ENCODE measurements around the gene SCRN1. TPM values are rescaled to one million over a fixed set of nuclear protein-coding genes. Genes with fewer than 3 reads are reported as not detected.
"Not testable (repeated sequence)": the region's sequence is repeated elsewhere in the genome, so short reads cannot be mapped to it uniquely, and the experiment has no call there.

Gene SCRN1
- total RNA-seq, 4 donors from 2014 or later, result 1.8 to 3.8 (median 2.7) TPM

GRCh38 chr7:29968683-29969395 is 20.8 kb downstream of the SCRN1 start:
- H3K36me3 ChIP-seq, result no peaks in the 10 kb centered on the region
- in situ Hi-C loops (cut with MboI; ENCODE audit: low sequenced_read_pairs in 4 of 4) (no loop called here), intact Hi-C loops (cut with DNase I; ENCODE audit: low total_unique reads) (no loop called here)
- H3K27ac ChIP-seq, result no peak overlapping the region
- no peak overlapping the region for H3K4me3 ChIP-seq
- H3K27me3 ChIP-seq, result no peaks in the 10 kb centered on the region
- no peak for TF ChIP-seq POLR2A (IDR thresholded peaks at IDR 0.05)
- TF ChIP-seq, protein P1, sequence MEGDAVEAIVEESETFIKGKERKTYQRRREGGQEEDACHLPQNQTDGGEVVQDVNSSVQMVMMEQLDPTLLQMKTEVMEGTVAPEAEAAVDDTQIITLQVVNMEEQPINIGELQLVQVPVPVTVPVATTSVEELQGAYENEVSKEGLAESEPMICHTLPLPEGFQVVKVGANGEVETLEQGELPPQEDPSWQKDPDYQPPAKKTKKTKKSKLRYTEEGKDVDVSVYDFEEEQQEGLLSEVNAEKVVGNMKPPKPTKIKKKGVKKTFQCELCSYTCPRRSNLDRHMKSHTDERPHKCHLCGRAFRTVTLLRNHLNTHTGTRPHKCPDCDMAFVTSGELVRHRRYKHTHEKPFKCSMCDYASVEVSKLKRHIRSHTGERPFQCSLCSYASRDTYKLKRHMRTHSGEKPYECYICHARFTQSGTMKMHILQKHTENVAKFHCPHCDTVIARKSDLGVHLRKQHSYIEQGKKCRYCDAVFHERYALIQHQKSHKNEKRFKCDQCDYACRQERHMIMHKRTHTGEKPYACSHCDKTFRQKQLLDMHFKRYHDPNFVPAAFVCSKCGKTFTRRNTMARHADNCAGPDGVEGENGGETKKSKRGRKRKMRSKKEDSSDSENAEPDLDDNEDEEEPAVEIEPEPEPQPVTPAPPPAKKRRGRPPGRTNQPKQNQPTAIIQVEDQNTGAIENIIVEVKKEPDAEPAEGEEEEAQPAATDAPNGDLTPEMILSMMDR (IDR thresholded peaks at IDR 0.05 in 4 of 5, conservative IDR thresholded peaks at IDR 0.05 in 1 of 5), result no peak
- DNase-seq, result no peak
- ATAC-seq, result no peak
- no peaks in the 10 kb centered on the region for H3K4me1 ChIP-seq
- no peaks in the 10 kb centered on the region for H3K9me3 ChIP-seq

- intact Hi-C loops (cut with DNase I; ENCODE audit: low total_unique reads), result no loop called here
- Histone ChIP-seq H3K4me1 (no peaks in the 10 kb centered on the region), H3K36me3 (no peaks in the 10 kb centered on the region), H3K27me3 (no peaks in the 10 kb centered on the region), H3K27ac (no peak overlapping the region), H3K9me3 (no peaks in the 10 kb centered on the region), H3K4me3 (no peak overlapping the region)
- in situ Hi-C loops (cut with MboI; ENCODE audit: low sequenced_read_pairs in 4 of 4), result no loop called here
- no peak for DNase-seq
- ATAC-seq, result no peak
- TF ChIP-seq POLR2A (IDR thresholded peaks at IDR 0.05), result no peak
Observed at GRCh38 chr7:29965030-29965429, 24.6 kb downstream of the SCRN1 start.

DNA sequence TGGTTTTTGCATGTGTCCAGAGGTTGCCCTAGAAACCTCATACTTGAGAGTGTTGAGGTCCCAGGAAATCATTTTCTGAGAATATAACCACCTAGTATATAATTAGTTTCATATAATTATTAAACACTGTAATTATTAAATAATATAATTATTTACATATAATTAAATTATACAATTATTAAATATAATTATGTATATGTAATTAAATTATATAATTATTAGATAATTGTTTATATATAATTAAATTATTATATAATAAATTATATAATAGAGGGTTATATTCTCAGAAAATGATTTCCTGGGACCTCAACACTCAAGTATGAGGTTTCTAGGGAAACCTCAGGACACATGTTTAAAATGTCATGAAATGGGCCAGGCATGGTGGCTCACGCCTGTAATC is 27.6 kb downstream of the SCRN1 start:
- H3K4me3 ChIP-seq, result no peak overlapping the region
- intact Hi-C loops (cut with DNase I; ENCODE audit: low total_unique reads) (no loop called here), in situ Hi-C loops (cut with MboI; ENCODE audit: low sequenced_read_pairs in 4 of 4) (no loop called here)
- H3K36me3 ChIP-seq, result no peaks in the 10 kb centered on the region
- no peak for ATAC-seq
- H3K4me1 ChIP-seq, result no peaks in the 10 kb centered on the region
- TF ChIP-seq POLR2A (IDR thresholded peaks at IDR 0.05), result no peak
- TF ChIP-seq, protein P1 (IDR thresholded peaks at IDR 0.05 in 4 of 5, conservative IDR thresholded peaks at IDR 0.05 in 1 of 5), result no peak
- H3K27ac ChIP-seq, result no peak overlapping the region
- no peak for DNase-seq
- H3K27me3 ChIP-seq, result no peaks in the 10 kb centered on the region
- H3K9me3 ChIP-seq, result no peaks in the 10 kb centered on the region

GRCh38 chr7:29961611-29962010 is 28.0 kb downstream of the SCRN1 start:
- H3K27me3 ChIP-seq; intact Hi-C loops (cut with DNase I; ENCODE audit: low total_unique reads); ATAC-seq; H3K27ac ChIP-seq; H3K4me1 ChIP-seq; in situ Hi-C loops (cut with MboI; ENCODE audit: low sequenced_read_pairs in 4 of 4); H3K4me3 ChIP-seq; H3K9me3 ChIP-seq; DNase-seq; H3K36me3 ChIP-seq: not testable (repeated sequence)

GRCh38 chr7:29958667-29959358 is 30.8 kb downstream of the SCRN1 start:
- Histone ChIP-seq H3K27me3 (no peaks in the 10 kb centered on the region), H3K27ac (no peak overlapping the region), H3K4me1 (no peaks in the 10 kb centered on the region), H3K4me3 (no peak overlapping the region), H3K9me3 (no peaks in the 10 kb centered on the region), H3K36me3 (no peaks in the 10 kb centered on the region)
- intact Hi-C loops (cut with DNase I; ENCODE audit: low total_unique reads), result no loop called here
- no peak for ATAC-seq
- TF ChIP-seq POLR2A (IDR thresholded peaks at IDR 0.05), result no peak
- TF ChIP-seq, protein P1 (IDR thresholded peaks at IDR 0.05 in 4 of 5, conservative IDR thresholded peaks at IDR 0.05 in 1 of 5), result no peak
- no peak for DNase-seq
- in situ Hi-C loops (cut with MboI; ENCODE audit: low sequenced_read_pairs in 4 of 4), result no loop called here
